HG02852 (cell line): ENCODE measurements around the gene PLEKHG4B.

ENCODE experiments used
- ATAC-seq: cut with Tn5 transposase; IDR thresholded peaks from one replicate; pipeline ENCODE4 v1.9.1; 2021; ENCODE audit warnings: mild to moderate bottlenecking, moderate library complexity; ENCODE audit not compliant: unreplicated experiment

PLEKHG4B gene

DNA sequence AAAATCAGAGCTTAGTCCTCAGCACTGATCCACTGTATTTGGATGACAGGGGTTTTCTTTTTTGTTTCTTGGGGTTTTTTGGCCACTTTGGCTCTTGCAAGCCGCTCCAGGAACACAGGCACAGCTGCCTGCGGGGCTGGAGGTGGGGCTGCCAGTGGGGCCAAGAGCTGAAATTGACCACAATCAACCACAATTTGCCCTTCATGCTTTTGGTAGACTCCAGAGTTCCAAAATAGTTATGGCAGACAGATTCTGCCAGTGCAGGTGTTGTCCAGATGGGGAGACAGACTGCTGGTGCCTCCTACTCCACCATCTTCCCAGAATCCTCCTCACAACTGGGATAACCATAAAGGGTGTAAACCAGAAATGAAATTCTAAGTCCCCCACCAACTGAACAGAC, 36.5 kb downstream of the PLEKHG4B start:
- ATAC-seq, result no peak

DNA sequence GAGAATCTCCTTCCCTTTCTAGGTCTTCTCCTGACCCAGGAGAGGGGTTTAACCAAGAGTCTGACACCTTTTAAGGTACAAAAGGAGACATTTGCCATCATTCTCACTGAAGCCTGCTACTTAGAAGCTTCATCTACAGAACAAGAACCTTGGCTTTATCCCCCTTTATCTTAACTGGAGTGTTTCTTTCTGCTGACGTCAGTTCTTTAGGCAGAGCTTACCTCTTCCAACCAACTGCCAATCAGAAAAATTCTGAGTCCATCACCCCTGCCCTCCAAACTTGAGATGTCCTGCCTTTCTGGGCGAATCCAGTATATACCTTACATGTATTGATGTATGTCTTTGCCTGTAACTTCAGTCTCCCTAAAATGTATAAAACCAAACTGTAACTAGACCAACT, 37.2 kb downstream of the PLEKHG4B start:
- no peak for ATAC-seq

DNA sequence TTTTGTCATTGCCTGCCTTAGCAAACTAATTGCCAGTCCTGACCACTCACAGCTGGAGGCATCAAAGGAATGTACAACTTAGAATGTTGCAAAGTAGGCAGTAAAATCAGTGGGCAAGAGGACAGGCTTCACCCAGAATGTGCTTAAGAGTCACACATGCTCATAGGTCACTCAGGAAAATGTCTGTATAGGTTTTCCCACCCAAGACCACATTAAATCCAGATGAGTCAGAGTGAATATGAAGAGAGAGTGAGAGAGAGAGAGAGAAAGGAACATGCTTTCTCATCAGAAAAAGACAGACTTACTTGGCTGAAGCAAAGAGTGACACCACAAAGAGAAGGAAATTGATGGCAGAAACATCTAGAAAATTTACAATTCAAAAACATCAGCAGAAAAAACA, 37.9 kb downstream of the PLEKHG4B start:
- no peak for ATAC-seq

DNA sequence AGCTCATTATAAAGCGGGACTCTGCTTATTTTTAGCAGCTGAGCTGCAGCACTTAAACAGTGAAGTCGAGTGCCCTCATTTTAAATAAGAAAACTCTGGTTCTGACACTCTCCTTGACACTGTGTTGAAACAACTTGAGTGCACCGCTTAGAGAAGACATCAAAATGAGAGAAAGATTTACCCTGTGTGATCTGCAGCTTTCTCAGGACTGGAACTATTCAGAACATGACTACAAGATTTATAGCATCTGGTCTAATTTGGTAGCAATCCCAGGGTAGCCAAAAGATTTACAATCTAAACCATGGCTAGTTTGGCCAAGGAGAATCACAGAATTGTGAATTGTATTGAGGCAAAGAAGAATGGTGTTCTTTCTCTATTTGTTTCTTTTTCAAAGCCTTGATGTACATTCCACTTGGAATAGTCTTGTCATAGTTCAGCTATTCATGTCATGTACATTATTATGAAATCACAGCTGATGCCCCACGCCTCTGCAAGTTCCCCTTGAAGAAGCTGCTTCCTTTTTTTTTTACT, 38.7 kb downstream of the PLEKHG4B start:
- ATAC-seq, result no peak

DNA sequence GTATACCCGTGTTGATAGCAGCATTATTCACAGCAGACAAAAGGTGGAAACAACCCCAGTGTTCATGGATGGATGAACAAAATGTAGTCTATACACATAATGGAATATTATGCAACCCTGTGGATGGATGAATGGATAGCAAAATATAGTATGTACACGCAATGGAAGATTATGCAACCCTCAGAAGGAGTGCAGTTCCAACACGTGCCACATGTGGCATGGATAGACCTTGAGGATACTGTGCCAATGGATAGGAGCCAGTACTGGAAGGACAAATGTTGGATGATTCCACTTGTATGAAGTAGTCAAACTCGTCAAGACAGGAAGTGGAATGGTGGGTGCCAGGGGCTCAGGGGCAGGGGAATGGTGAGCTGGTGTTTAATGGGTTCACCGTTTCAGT, 44.9 kb downstream of the PLEKHG4B start:
- no peak for ATAC-seq

DNA sequence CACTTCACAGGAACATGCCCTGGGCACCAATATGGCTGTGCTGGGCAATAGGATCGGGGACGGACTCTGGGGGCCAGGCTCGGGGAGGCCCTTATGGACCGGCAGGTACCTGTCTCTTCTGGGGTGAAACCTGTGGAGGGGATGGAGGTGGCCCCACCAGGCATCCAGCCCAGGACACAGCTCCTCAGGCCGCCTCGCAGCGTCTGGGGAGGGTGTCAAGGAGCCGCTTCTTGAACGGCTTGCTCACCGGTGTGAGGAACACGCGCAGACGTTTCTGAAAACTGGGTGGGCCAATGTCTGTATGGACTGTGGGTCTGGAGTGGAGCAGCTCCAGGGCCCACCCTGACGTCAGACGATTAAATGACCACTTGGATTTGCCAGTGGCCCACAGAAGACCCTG, 45.8 kb downstream of the PLEKHG4B start:
- ATAC-seq, result no peak

DNA sequence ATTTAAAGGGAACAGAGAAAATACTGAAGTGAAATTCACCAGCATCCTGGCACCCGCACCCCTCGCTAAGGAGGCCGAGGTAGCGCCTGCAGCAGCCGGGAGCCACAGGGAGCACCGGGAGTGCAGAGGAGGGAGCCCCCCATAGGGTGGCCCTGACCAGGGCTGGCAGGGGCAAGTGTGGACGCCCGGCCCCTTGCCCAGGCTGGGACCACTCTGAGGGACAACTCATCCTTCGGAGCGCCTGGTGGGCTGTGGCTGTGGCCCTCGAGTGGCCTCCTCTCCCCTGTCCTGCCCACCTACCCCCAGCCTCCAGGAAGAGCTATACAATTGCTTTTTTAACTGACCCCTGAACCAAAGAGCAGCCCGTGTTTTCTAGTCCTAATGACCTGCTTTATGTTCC, 47.0 kb downstream of the PLEKHG4B start:
- no peak for ATAC-seq

DNA sequence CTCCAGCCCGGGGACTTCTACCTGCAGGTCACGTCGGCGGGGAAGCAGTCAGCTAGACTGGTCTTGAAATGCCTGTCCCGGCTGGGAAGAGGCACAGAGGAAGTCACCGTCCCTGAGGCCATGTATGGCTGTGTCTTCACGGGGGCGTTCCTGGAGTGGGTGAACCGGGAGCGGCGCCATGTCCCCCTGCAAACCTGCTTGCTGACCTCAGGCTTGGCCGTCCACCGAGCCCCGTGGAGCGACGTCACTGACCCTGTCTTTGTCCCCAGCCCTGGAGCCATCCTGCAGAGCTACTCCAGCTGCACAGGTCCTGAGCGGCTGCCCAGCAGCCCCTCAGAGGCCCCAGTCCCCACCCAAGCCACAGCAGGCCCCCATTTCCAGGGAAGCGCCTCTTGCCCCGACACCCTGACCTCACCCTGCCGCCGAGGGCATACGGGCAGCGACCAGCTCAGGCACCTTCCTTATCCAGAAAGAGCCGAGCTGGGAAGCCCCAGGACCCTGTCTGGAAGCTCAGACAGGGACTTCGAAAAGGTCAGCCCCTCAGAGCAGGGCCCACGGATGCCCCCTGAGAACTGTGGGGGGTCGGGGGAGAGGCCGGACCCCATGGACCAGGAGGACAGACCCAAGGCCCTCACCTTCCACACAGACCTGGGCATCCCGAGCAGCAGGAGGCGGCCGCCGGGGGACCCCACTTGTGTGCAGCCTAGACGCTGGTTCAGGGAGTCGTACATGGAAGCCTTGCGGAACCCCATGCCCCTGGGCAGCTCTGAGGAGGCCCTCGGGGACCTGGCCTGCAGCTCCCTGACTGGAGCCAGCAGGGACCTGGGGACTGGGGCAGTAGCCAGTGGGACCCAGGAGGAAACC, 47.8 kb downstream of the PLEKHG4B start:
- no peak for ATAC-seq

DNA sequence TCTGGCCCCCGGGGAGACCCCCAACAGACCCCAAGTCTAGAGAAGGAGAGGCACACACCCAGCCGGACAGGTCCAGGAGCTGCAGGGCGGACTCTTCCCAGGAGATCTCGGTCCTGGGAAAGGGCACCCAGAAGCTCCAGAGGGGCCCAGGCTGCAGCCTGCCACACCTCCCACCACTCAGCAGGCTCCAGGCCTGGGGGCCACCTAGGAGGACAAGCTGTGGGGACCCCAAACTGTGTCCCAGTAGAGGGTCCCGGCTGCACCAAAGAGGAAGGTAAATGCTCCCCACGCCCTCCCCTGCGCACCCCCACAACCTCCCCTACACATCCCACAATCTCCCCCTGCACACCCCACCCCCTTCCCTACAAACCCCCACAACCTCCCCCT, 48.5 kb downstream of the PLEKHG4B start:
- ATAC-seq, result no peak

DNA sequence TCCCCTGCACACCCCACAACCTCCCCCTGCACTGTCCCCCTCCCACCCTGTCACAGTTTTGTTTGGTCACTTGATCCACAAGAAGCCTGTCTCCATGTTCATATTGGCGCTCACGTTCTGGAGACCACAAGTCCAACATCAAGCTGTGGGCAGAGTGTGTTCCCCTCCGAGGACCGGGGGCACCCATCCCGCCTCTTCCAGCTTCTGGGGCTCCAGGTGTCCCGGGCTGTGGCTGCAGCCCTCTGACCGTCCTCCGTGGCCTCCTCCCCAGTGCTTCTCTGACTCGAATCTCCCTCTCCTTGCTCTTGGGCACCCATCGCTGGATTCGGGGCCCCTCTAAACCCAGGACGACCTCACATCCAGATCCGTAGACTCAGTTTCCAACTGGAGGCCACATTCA, 49.2 kb downstream of the PLEKHG4B start:
- ATAC-seq, result no peak

DNA sequence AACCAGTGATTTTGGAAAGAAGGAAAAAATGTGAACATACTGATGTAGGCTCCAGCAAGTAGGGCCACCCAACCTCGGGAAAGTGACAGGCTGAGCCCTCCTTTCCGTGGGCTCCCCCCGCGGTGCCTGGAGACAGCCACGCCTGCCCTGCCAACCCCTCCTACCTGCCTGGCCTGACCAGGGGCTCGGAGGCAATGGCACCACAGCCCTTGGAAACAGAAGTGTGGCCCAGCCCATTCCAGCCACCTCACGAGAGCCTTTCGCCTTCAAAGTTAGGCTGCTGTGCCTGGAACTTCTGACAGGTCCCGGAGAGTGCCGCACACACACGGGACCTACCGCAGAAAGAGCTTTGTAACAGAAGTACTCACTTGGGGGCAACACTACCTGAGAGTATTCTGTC, 49.8 kb downstream of the PLEKHG4B start:
- ATAC-seq, result no peak

DNA sequence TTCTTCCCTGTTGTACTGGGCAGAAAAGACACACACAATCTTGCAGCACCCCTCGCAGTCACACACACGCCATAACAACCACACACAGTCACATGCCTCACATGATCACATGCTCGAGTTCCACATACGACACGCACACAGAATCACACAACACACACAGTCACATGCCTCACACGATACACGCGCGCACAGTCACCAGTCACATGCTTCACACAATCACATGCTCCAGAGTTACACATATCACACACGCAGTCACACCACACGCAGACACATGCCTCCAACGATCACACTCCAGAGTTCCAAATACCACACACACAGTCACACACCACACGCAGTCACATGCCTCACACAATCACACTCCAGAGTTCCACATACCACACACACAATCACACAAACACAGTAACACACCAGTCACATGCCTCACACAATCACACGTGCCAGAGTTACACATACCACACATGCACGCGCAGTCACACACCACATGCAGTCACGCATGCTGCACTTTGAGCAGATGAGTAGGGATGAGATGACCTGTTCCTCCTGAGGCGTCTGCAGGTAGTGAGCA, 50.4 kb downstream of the PLEKHG4B start:
- no peak for ATAC-seq

DNA sequence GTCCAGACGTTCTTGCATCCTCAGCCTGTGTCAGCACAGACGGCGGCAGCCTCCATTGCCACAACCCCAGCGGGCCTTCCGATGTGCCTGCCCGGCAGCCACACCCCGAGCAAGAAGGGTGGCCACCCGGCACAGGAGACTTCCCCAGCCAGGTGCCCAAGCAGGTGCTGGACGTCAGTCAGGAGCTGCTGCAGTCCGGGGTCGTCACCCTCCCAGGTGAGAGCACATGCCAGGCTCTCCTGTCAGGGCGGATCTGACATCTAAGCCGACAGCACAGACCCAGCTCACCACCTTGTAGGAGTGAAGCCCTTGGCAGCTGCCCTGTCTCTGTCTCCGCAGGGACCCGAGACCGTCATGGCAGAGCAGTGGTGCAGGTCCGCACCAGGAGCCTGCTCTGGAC, 51.1 kb downstream of the PLEKHG4B start:
- ATAC-seq, result no peak

DNA sequence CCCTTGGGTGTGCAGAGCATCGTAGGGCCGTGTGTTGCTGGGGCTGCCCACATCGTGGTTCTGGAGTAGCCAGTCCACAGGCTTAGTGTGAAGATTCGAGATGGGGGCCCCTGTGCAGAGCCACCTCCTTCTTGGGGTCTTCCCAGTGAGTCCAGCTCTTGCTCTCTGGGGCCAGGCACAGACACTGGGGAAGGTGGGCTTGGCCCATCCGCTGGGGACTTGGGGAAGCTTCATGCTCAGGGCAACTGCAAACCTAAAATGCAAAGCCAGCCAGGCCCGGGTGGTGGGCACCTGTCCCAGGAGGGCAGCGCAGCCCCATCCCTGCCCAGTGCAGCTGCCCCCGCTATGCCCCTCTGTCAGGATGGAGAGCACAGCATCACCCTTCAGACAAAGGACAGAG, 53.0 kb downstream of the PLEKHG4B start:
- no peak for ATAC-seq

DNA sequence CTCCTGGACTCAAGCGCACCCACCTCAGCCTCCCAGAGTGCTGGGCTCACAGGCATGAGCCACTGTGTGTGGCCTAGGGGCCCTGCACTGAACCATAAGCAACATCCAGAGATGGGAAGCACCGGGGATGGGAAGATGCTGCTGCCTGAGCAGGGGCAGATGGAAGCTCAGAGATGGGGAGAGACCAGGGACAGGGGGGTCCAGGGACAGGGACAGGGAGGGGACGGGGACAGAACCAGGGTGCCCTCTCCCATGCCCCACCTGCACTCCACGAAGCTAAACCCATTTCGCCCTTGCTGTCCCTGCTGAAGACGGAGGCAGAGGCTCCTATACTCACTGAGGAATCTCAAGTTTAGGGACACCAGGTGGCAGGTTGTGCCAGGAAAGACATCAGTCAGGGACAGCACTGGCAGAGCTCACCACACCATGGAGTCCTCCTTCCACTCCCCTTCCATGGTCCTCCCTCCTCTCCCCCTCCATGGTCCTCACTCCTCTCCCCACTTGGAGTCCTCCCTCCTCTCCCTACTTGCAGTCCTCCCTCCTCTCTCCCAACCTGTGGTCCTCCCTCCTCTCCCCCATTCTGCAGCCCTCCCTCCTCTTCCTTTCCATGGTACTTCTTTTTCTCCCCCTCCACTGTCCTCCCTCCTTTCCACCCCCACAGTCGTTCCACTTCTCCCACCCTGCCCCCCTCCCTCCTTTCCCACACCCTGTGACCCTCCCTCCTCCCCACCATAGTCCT, 53.8 kb downstream of the PLEKHG4B start:
- no peak for ATAC-seq

DNA sequence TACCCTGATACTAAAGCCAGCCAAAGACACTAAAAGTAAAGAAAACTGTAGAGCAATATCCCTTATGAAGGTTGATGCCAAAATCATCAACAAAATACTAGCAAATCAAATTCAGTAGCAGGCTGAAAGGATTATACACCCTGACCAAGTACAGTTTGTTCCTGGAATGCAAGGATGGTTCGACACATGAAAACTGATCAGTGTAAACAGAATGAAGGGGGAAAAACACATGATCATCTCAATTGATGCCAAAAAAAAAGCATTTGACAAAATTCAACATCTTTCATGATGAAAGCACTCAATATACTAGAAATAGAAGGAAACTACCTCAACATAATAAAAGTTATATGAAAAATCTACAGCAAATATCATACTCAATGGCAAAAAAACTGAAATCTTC, 55.8 kb downstream of the PLEKHG4B start:
- no peak for ATAC-seq

DNA sequence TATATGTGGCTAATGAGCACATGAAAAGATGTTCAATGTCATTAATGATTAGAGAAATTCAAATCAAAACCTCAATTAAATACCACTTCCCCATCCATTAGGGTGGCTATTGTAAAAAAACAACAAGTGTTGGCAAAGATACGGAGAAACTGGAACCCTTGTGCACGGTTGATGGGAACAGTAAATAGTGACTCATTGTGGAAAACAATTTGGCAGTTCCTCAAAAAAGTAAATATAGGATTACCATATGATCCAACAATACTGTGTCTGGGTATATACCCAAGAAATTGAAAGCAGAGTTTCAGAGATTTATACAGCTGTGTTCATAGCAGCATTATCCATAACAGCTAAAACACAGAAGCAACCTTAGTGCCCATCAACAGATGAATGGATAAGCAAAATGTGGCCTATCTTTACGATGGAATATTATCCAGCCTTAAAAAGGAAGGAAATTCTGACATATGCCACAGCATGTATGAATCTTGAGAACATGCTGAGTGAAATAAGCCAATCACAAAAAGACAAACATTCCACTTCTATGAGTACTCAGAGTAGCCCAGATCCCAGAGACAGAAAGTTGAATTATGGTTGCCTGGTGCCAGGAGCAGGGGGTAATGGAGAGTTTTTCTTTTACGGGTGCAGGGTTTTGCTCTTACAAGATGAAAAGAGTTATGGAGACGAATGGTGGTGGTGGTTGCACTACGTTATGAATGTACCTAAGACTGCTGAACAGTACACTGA, 57.9 kb downstream of the PLEKHG4B start:
- ATAC-seq, result no peak

DNA sequence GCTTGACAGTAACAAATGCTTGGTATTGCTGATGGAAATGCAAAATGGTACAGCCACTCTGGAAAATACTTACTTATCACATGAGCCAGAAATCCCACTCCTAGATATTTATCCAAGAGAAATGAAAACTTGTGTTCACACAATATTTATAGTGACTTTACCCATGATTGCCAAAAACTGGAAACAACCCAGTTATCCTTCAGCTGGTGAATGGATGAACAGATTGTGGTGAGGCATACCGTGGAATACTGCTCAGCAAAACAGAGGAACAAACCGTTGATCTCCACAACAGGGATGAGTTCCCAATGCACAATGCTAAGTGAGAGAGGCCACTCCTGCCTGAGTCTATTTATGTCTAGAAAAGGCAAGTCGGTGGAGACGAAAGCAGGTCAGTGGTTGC, 58.8 kb downstream of the PLEKHG4B start:
- ATAC-seq, result no peak

DNA sequence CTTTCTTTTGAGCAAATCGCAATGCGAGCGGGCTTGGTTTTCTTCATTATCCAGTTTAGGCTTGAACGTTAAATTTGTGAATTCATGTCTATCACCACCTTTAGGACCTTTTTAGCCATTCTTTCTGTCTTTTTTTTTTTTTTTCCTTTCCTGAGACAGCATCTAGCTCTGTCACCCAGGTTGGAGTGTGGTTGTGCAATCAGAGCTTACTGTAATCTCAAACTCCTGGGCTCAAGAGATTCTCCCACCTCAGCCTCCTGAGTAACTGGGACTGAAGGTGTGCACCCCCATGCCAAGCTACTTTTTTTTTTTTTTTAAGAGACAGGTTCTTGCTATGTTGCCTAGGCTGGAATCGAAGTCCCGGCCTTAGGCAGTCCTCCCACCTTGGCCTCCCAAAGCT, 60.1 kb downstream of the PLEKHG4B start:
- no peak for ATAC-seq

DNA sequence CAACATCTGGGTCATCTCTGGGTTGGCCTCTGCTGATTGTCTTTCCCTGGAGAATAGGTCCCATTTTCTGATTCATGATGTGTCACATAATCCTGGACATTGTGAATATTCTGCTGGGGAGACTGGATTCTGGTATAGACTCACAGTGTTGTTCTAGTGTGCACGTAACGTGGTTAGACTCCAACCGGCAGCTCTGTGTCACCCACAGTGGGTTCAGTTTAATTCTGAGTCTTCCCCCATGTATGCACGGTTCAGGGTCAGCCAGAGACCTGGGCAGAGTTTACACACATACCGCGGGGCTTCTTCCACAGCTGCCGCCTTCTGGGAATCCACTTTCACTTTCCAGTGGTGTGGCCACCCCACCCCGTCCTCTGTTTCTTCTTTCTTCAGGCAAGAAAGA, 61.3 kb downstream of the PLEKHG4B start:
- ATAC-seq, result no peak

DNA sequence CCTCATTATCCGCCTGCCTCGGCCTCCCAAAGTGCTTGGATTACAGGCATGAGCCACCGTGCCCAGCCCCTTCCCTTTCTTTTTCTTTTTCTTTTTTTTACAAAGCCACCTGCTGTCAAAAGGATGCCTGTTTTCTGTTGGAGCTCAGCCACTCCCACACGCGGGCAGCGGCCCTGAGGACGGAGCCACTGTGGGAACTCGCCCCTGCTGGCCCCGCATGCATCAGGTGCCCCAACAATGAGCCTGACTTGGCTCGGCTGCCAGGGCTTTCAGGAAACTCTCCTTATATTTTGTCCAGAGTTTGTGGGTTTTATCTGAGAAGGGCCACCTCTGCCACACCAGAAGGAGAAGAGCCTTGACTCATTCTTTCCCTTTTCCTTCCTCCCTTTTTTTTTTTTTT, 62.3 kb downstream of the PLEKHG4B start:
- no peak for ATAC-seq
